NCI-H2196 treated with DMSO at 0.1 percent for 48 hours (cell line): Measurements from ENCODE around the gene BUD23.
"Not testable (repeated sequence)": the region's sequence is repeated elsewhere in the genome, so short reads cannot be mapped to it uniquely, and the experiment has no call there.

Source experiments
- DNase-seq: peaks from one replicate; lab custom pipeline; 2025; ENCODE audit not compliant: unreplicated experiment; lab: John Stamatoyannopoulos, UW

BUD23 gene

DNA sequence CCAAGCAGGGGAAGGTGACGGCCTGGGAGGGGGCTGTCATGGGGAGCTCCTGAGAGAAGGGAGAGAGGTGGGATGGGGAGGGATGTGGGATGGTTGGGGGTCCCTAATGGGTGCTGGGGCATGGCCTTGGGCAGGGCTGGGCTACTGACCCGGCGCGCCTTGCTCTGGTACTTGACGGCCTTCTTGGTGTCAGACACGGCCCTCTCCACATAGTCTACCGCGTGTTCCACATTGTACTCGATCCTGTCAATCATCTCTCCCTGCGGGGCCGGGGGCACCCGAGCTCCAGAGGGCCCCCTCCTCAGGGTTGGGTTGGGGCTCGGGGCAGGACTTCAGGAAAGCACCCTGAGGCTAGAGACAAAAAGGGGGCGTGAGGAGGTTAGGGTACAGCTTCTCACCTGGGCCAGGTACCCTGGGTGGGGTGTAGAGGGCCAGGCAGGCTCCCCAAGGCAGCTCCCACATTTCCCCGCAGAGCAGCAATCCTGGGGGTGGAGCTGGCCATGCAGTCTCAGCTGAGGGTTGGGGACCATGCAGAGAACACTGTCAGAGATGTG lies 17.3 kb downstream of the BUD23 start:
- DNase-seq: no peak

DNA sequence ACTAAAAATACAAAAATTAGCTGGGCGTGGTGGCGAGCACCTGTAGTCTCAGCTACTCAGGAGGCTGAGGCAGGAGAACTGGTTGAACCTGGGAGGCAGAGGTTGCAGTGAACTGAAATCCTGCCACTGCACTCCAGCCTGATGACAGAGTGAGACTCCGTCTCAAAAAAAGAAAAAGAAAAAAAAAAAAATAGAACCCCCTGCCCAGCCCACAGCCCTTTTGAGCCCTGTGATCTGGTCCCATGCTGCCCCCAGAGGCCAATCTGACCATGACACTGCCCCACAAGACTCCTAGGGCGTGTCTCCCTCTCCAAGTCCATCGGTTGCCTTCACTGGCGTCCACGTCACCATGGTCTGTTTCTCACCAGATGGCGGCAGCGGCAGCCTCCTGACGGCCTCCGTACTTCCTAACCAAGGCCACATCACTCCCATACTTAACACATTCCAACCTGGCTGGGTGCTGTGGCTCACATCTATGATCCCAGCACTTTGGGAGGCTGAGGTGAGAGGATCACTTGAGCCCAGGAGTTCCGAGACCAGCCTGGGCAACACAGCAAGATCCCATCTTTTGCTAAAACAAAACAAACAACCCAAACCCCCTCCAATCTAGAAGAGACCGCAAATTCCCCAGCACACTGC lies 18.1 kb downstream of the BUD23 start:
- no peak for DNase-seq

DNA sequence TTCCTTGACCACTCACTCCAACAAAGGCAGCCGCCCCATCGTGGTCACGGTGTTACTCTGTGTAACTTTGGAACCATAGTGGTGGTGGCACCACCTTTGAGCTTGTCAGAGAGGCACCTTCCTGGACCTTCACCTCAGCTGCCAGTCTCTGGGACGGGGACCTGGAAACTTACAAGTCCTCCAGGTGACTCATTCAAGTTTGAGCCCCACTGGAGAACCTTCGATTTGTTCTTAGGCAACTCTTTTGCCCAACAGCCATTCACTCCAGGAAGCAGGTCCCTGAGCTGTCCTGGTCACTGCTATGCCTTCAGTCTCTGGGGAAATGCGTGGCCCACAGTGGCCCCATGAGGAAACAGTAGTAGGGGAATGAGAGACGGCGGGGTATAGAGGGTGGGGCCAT lies 18.8 kb downstream of the BUD23 start:
- DNase-seq: no peak

DNA sequence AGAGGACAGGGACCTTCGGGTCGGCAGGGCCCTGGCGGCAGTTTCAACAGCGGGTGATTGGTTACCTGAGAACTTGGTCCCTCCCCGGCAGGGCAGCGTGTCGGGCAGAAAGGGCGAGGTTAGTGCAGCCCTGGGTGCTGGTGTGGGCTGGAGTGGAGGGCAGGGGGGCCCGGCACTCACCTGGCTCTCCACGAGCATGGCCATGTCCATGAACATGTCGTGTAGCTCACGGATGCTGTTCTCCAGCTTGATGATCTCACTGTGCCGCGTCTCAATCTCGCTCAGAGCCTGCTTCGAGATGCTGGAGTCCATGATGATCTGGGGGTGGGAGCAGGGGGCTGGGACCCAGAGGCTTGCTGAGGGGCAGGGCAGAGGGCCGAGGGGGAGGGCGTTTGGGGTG lies 19.3 kb downstream of the BUD23 start:
- DNase-seq: no peak

DNA sequence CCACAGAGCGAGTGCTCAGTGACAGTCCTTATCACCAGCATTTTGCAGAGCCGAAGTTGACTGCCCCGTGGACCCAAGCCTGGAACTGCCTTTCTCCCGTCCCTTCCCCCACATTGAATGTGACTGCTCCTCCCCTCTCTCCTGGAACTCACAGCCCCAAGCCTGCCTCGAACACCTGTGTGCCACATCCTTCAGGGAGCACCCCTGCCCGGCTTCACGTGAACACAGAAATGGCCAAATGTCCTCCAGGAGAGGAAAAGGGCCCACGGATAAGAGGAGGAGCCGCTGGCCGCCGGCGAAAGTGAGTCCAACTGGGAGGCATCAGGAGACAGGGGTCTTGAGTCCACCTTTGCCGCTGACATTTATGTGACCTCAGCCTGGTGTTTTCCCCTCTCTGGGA lies 19.8 kb downstream of the BUD23 start:
- DNase-seq: no peak

DNA sequence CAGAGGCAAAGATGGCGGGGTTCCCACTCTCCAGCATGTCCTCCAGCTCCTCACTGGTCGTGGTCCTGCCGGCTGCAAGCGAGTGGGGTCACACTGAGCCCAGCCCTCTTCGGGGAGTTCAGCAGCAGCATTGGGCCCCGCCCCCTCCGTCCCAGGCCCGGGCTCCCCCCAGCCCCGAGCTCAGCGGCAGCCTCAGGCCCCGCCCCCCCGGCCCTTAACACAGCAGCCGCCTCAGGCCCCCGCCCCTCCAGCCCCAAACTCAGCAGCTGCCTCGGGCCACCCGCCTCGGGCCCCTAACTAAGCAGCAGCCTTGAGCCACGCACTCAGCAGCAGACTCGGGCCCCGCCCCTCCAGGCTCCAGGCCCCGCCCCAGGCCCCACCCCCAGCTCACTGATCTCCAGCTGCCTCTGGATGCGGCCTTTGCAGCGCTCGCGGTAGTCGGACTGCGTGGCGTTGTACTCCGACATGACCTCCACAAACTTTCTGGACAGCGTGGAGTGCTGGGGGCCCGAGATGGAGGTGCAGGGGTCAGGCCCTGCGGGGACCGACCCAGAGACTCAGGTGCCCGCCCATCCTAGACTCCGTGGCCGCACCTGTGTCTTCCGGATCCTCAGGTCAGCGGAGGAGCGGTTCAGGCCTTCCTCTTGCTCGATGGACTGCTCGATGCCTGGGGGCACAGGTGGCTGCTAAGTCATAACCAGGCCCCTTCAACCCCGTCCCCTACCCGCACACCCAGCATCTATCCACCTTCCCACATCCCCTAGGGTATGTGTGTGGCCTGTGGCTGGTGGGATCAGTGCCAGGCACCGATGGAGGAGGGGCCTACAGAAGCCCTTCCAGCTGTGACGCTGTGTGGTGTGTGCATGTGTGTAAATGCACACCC lies 20.6 kb downstream of the BUD23 start:
- no peak for DNase-seq

DNA sequence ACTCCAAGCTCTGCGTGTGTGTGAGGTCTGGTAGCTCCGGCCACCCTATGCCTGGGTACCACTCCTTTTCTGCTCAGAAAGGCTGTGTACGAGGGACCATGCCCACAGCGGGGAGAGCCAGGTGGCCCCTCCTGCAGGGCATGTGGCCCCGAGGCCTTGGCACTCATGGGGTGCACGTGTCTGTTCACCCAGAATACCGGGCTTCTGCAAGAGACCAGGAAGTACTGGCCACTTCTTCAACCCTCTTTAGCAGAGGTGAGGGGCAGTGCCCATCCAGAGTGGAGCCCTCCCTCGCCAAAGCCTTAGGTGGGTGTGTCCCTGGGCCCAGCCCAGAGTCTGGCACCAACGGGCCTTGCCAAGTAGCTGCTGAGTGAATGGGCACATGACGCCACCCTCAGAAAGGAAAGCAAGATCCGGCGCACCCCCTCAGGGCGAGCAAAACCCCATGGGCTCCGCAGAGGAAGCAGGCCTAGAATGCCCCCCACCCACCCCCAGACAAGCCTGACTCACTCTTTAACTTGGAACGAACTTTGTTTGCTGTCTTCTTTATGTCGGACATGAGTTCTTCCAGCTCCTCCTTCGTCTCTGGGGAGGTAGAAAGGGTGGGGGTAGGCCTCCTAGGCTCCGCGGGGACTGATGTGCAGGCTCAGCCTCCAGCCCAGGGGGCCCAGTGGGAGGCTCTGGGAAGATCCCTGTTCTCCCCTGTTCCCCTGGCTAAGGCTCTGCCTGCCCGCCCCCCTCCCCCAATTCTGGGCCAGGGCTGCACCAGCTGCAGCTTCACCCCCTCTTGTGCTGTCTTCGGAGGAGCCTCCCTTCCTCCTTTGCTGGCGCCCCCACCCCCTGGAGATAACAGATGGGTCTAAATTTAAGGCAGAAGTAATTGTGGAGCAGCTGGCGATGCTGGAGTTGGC lies 21.5 kb downstream of the BUD23 start:
- no peak for DNase-seq

DNA sequence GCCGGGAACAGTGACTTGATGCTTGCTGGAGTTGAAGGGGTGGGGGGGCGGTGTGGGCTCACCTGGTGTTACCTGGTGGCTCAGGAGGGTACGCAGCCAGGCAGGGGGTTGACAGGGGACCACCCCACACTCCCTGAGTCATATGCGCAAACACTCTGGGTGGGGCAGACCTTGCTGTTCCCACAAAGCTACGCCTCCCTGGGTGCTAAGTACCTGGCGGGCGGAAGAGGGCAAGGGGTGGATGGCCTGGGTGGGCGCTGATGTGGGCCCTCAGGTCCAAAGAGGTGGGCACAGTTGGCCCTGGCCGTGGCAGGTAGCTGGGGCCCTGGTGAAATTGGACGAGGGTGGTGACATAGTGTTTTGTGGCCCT lies 22.1 kb downstream of the BUD23 start:
- no peak for DNase-seq

DNA sequence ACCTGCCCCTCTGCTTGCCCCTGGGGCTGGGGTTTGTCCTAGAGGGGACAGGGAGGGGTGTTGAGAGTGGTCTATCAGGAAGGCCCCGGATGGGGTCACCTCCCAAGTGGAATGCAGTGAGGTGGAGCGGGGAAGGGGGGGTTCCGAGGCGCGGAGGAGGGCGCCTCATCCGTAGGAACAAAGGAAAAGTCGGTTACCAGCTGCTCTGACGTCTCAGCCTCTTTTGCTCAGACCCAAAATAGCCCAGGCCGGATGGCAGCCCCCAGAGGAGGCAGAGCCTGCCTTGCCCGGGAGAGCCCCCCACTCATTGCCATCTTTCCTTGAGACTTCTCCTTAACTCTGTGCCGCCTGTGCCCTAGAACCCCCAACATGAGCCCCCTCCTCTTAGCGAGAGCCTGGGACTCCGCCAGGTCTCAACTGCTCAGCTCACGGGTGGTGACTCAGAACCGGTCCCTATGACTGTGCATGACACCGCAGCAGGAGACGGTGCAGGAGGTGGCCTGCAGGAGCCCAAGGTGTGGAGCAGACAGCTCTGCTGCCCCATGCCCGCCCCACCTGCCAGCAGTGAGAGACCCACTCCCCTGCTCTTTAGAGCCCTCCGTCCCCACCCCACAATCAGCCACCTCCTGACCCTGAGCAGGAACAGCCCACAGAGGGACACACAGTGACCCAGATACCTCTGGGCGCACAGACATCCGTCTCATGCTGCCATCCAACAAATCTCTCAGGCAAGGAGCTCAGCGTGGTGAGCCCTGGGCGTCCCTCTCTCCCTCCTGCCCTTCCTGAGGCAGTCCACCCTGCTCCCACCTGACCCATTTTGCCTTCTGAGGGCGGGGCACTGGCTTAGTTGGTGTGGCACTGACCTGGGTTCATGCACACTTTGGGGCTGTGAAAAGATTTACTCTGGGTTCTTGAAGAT lies 23.0 kb downstream of the BUD23 start:
- no peak for DNase-seq

DNA sequence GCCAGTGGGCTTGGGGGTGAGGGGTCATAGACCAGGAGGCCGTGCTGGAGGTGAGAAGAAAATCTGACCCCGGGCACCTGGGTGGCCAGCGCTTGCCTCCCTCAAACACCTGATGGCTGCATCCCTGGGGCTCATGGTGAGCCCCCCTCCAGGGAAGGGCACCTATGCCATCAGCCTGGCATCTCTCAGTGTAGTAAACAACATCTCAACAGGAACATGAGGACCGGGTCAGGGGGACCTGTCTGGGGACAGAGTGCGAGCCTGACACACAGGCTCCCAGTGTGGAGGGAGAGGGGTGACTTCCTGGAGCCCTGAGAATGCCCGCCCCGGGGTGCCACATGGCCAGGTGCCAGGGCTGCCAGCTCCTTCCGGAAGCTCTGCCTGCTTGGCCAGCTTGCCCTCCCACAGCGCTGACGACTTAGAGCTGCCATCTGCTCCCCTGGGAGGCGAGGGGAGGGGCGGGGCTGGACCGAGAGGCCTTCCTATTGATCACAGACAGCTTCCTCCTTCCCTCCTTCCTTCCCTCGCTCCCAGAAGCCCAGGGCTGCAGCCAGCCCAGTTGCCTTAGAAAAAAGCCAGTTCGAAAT lies 23.7 kb downstream of the BUD23 start:
- DNase-seq: peak; percentile 90

DNA sequence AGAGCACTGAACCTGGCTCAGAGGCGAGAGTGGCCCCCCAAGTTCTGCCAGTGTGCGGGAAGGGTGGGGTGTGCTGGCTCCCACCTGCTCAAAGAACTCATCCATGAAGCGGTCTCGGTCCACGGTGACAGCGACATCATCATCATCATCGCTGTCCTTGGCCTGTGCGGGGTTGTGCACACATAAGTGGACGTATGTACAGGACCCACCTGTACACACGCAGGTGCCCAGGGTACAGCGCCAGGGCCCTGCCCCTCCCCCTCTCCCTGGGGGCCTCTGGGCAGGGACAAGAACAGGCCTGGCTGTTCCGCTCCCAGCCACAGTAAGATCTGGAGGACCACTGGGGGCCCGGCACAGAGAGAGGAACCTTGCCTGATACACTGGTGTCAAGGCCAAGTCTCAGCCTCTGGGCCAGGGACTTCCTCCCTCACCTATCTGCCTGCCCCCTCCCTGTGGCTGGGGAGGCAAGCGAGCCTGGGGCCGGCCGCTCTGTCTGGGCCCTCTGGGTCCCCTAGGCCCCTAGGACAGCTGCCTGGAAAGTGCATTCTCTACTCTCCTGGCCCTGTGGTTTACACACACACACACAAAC lies 25.7 kb downstream of the BUD23 start:
- no peak for DNase-seq

DNA sequence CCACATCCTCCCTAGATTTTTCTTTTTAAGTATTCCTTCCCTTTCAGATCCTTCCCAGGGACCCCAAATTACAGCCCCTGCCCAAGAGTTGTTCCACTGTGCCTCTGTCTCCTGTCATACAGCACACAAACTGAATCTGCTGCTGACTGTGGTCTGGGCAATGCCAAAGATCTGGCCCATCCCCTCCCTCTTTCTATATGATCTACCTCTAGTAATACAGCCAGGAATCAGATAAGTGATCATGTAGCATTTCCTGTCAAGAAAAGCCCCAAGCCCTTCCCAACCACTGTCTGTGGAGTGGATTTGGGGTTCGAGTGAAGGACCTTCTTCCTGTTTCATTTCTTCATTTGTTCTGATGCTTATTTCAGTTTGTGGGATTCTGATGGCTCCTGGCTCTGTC lies 29.4 kb downstream of the BUD23 start:
- DNase-seq: no peak

DNA sequence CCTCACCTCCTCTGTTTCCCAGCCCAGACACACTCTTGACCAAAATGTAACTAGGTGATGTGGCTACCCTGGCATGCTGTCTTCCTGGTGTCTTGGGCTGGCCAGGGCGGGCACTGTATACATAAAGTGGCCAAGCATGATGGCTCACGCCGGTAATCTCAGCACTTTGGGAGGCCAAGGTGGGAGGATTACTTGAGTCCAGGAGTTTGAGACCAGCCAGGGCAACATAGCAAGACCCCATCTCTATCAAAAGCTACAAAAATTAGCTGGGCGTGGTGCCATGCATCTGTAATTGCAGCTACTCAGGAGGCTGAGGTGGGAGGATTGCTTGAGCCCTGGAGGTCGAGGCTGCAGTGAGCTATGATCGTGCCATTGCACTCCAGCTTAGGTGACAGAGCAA lies 29.9 kb downstream of the BUD23 start:
- DNase-seq: not testable (repeated sequence)

DNA sequence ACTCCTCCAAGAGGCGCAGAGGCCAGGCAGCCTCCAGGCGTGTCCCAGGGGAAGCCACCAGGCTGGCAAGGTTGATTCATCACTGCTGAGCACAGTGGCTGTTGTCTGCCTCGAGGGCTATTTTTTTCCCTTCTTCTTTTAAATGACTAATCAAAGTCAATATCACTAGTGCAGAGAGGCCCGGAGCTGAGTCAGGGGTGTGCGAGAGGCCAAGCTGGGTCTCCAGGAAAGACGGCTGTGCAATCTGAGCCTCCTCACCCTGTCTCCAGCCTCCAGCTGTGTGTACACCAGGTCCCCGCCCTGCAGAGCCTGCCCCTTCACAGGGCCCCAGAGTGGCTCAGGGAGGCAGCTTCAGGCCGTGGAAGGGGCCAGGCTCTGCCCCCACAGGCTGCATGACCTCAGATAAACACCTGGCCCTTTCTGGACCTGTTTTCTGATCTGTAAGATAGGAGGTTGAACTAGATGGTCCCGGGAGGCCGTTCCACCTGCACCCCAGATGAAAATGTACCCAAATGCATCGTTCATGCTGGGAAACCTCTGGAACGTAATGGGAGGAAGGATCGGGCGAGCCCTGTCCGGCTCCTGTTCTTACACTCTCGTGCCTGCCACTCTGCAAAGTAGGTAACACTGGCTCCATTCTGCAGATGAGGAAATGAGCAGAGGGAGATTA lies 32.4 kb downstream of the BUD23 start:
- peak; percentile 80 for DNase-seq

DNA sequence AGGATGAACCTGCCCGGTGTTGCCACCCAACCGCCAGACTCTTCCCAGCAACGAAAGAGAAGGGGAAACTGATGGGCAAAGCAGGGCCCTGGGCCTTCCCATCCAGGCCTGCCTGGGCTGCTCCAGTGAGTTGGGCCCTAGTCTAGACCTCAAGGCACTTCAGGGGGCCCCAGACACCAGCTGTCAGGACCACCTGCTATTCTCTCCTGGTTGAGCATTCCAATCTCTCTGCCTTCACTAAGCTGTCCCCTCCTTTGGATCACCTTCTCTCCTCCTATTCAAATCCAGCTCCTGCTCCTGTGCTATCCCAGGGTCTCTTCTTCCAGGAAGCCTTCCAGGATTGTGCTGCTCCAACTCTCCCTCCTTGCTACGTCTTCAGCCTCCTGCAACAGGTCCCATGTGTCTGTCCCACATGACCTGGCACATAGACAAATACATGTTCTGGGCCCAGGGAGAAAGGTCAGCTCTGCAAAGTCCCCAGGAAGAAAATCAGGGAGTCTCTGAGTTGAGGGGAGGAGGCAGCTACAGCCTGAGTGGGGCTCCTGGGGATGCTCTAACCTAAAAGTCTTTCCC lies 33.0 kb downstream of the BUD23 start:
- no peak for DNase-seq

DNA sequence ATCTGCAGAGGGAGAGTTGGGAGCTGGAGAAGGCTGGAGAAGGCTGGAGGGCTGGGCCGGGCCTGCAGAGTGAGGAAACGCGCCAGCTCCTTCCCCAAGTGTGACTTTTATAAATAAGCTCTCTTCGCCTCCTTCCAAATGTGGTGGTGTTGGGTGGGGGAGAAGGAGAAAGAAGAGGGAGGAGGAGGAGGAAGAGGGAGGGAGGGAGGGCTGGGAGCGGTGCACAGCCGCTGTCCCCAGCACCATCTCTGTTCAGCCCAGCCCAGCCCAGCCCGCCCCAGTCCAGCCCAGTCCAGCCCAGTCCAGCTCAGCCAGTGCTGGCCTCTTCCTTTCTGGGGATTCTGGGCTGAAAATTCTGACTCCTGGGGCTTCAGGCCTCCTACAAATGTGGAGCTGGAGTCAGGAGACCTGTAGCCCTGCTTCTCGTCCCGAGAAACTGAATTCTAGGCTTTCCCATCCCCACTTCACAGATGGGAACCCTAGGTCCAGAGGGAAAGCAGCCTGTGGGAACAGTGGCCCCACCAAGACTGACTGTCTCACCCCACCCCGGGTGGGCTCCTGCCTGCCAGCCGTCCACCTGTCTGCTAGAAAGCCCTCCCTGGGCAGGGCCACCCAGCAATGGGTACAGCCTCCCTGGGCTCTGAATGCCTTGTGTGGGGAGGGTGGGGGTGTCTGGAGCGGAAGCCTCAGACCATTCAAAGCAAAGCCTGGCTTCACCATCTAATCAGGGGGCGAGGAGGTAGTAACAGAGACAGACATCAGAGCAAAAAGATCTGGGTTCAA lies 33.8 kb downstream of the BUD23 start:
- no peak for DNase-seq

DNA sequence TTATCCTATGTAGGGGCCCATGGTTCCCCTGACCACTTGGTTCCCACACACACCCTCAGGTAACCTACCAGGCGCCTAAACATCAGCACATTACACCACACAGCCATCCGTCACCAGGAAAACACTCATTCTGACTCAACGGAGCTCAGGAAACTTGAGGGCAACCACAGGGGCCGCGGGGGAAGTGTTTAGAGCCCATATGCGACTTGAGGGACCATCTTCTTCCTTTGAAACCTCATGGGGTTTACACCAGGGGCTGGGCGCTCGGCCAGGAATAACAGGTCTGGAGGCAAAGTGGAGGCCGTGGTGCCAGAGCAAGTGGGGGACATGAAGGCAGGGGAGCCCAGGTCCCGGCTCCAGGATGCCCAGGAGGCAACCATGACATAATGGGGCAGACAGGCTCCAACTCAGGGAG lies 34.6 kb downstream of the BUD23 start:
- DNase-seq: no peak

DNA sequence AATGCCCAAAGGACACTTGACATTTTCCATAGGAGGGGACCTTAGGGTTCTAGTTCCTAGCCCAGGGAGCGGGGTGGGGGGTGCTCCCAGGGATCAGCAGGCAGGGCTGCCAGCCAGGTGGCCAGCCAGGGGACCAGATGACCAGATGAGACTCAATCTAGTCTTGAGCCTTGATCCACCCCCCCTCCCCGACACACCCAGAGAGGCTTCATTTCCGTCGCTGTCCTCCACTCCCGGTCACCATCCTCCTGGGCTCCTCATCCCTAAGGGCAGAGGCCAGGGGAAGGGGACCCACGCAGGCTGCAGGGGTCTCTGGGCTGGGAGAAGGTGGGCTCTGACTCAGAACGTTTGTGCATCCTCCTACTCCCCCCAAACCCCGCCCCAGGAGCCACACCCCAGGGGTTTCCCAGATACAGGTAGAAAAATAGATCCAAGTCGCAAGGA lies 35.1 kb downstream of the BUD23 start:
- DNase-seq: no peak
